Frontal cortex (tissue), 4 donors: Measurements from ENCODE around the gene ADCY1. TPM values are rescaled to one million over a fixed set of nuclear protein-coding genes. Genes with fewer than 3 reads are reported as not detected.
"Not testable (repeated sequence)": the region's sequence is repeated elsewhere in the genome, so short reads cannot be mapped to it uniquely, and the experiment has no call there.

ENCODE experiments used
- DNase-seq, 2 donors: peaks; one replicate each; pipeline ENCODE4 v3.0.0; 2012; ENCODE audit warnings: low spot score in 2 of 2
- FAIRE-seq: peaks from 2 replicates; lab custom pipeline; 2012; peaks lifted over from hg19 to GRCh38; lab: Jason Lieb, UNC
- total RNA-seq: library from RNA; depleted of rRNA; stranded (reverse); fragments of >200 nt; gene quantifications from one replicate; pipeline ENCODE4 v1.2.3, GENCODE V29; 2014
- donor health status: control.
- donor health status: control.
- donor health status: control.

Gene ADCY1
- total RNA-seq, 1 donor from 2014 or later, result 92.1 TPM

DNA sequence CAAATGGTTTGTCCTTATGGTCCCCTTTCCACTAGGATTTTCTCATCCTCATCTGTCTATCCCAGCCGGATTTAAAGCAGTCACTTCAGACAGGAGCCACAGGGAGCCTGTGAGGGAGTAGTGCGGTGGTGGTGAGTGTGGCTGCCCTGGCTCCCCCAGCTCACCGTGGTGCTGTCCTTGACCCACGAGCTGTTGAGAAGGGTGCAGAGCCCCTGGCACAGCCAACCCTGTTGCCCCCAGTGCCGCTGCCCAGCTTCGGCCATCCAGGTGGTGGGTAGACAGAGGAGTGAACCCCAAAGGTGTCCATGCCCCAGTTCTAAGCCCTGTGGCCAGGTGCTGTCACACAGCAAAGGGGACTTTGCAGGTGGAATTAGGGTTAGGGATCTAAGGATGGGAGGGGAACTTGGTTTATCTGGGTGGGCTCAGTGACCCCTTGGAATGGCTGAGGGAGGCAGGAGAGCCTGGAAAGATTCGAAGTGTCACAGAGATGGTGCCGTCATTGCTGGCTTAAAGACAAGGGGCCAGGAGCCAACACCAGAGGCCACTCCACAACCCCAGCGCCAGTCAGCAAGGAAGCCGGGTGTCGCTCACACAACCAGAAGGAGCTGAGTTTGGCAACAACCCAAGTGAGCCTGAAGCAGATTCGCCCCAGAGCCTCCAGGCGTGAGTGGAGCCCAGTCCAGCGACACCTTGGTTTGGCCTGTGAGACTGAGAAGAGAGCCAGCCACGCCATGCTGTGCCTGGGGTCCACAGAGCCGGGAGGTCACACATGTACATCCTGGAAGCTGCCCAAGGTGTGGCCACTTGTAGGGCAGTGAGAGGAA lies 142.4 kb downstream of the ADCY1 start:
- FAIRE-seq (no peak), DNase-seq (no peak)

DNA sequence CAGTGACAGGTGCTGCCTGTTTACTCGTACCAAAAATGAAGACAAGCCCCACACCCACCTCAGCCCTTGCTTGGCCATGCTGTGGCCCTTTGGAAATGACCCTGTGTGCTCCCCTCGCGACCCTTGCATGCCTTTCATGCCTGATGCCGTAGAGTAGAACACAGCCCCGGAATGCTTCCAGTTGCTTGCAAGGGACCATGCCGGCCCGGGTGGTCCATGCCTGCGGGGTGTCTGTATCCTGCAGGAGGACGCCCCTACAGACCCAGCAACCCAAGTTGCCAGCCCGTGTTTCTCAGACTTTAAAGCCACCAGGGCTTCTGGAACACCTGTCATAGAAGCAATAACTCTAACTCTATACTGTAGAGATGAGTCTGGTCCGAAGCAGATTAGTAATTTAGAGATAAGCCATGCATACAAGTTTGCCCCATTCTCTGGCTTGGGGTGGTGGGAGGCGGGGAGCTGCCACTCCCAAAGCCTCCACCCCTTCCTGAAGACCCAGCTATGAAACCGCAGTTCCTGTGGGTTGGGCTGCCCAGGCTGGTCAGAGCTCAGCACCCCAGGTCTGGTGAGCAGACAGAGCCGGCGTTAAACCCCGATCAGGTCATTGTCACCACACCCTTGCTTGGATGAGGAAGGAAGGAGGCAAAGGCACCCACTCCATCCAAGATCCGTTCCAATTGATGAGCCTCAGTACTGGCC lies 143.5 kb downstream of the ADCY1 start:
- no peak for DNase-seq
- no peak for FAIRE-seq

DNA sequence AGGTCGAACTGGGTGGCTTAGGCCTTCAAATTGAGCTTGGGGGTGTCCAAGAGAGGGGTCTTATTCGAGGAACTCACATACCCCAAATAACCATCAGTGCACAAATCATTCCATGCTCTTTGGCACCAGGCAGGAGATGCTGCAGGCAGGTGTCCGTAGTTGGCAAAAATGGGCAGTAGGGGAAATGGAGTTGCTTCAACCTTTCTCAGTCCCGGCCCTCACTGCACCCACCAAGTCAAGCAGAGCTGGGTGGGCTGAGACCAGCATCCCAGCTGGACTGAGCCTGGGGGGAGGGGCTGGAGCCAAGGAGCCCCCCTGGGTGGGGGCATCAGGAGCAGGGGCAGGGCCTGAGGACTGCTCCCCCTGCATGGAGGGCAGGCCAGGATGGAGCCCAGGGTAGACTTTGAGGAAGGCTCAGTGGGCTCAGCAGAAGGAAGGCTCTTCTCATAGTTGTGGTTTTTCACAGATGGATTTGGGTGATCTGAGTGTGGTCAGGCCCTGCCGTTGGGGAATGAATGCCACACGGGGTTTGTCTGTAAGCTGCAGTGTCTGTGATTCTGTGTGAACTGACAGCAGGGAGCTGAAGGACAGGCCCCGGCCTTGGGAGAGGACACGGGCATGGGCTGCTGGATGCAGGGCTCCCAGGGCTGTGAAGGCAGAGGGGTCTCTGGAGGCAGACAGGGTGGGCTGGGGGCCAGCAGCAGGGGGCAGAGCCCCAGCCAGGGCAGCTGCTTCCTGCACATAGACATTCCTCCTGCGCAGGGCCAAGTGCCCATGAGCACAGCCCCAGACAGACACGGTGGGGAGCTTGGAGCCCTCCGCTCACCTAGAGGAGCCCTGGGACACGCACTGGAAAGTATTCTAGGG lies 144.5 kb downstream of the ADCY1 start:
- FAIRE-seq (no peak), DNase-seq (no peak)

DNA sequence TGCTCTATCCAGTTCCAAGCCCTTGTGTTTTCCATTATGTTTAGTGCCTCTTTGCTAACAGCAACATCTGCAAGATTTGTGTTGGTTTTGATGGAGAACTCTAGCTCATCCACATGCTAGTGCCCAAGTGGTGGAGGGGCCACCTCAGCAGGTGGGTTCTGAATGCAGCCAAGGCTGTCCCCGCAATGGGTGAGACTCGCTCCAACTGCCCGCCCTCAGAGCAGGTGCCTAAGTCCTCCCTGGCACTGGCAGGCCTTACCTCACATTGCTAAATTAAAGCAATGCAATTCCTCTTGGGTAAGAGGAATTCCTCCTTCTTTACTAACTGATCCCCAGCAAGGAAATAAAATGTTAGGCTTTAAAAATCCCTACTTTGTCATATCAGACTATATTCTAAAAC lies 146.8 kb downstream of the ADCY1 start:
- FAIRE-seq (no peak), DNase-seq (no peak)

DNA sequence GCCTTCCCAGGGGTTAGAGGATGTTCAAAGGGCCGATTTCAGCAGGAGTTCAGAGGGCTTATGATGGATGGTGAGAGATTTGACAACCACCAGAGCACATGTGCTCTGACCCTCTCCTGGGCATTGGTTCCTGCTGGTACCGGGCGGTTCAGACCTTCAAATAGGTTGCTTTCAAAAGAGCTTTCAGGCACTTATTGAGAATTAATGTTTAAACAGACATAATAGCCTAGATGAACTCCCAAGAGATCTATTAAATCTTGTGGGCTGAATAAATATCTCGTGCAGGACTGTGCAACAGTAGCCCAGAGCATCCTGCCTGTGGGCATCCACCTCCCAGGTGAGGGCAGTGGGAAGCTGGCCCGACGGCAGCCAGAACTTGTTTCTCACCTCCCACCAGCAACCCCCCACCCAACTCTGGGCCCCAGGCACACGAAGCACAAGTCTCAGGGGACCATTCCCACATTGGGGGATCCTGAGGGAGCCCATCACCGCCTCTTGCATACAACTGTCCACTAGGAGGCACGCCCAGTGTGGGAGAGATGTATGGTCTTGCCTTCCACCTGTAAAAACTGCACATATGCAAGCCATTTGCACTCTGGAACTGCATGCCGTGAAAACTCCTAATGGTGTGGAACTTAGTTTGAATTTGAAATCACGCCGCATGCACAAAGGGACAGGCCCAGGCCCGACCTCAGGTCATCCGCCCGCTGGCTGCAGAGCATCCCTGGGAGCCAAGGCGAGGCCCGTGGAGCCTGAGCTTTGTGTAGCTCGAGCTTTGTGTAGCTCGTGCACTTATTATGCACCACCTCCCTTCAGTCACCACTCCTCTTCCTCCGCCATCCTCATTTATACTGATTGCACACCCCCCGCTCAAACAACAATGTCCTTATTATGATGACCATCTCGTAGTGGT lies 147.8 kb downstream of the ADCY1 start:
- FAIRE-seq (no peak), DNase-seq (no peak)

DNA sequence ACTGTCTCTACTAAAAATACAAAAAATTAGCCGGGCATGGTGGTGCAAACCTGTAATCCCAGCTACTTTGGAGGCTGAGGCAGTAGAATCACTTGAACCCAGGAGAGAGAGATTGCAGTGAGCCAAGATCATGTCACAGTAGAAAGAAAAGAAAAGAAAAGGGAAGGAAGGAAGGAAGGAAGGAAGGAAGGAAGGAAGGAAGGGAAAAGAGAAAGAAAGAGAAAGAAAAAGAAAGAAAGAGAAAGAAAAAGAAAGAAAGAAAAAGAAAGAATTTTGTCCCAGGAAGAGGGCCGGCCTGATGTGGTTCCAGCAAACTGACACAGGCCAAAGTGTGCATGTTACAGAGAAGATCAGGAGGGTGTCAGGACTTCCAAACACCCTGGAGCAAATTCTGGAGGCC lies 151.1 kb downstream of the ADCY1 start:
- not testable (repeated sequence) for FAIRE-seq, DNase-seq

DNA sequence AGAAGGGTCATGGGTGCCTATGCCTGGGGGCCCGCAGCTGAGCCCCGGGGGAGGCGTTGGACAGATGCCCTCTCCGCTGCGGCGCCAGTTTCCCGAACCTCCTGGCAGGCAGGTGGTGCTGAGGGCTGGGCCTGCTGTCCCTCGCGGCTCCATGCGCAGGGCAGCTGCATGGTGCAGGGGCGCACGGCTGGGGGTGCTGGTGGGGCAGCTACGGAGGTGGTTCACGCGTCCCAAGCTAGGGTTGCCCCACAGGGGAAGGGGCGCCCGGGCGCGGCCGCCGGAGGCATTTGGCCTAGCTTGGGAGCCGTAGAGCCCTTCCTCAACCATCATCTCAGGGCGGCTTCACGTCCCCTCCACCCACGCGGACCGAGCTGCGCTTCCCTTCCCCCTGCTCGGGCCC lies 152.7 kb downstream of the ADCY1 start:
- DNase-seq (no peak), FAIRE-seq (no peak)

DNA sequence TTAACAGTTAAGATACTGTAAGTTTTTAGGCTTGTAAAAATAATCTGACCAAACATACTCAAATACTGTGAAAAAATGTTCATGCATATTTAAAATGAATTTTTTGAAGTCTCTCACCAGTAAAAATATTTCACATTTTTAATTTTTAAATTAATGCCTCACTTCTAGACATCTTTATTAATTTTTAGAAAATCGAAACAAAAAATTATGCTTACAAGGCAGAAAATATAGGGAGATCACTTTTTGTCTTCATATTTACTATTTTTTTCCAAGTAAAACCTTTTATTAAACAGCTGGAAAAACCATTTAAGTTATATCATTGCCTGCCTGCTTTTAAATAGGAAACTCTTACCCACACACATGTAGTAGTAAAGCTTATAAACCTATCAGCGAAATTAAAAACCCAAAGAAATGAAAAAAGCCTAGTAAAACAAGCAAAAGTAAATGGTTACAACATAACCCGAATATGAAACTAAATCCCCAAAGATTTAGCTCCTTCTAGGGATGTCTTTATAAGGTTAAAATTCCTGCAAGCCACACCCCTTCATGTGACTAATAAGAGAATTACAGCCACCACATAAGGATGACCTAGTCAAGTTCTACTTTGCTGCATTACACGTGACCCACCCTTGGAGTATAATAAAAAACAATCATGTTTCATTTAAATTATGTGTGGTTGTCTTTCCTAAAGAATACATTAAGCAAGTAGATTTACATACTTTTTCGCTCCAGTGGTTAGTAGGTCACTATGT lies 157.7 kb downstream of the ADCY1 start:
- FAIRE-seq, DNase-seq: not testable (repeated sequence)

DNA sequence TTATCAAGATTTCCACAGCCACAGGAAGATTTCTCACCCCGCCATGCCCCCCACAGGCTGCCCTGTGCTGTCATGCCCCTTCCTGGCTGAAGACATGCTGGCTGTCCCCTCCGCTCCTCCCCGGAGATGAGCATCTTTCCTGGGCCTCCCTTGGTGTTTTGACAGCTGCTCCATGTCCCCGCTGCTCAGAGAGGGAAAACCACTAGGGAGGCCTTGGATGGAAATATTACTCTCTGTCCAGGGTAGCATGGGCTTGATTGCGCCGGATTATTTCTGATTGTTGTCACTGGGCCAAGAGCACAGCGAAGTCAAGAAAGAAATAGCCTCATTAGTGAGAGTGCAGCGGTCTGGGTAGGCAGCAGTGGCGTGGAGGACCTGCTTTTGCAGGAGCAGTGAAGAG lies 164.8 kb downstream of the ADCY1 start:
- DNase-seq, FAIRE-seq: not testable (repeated sequence)

DNA sequence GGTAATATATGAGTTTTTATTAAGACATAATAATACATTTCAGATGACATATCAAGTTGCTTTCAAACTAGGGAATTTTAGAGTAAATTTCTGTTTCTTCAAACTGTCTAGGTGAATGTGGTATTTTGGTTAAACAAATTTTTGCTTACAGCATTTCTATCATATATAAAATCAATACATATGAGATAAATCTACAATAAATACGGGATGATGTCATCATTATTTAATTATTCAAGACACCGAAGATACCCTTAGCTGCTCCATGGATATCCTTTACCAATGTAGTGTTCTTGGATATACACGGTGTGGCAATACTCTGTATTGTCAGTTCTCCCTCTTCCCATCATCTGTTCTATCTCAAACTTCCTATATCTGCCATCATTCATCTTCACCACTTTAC lies 166.4 kb downstream of the ADCY1 start:
- DNase-seq, FAIRE-seq: not testable (repeated sequence)

DNA sequence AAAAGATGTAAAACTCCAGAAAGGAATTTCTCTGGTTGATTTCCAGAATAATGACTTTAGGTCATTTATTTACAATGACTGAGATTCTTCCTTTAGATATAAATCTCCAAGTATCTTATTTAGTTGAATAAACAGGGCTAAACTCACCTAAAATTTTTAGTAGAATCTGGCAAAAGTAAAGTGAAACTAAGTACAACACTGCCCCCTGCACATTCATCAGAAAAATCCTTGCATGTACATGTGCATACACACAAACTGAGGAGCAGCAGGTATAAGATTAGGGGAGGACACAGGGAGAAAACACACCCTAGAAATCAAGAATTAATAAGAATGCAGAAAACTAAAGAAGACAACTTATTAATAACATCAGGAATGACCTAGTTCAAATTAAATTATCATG lies 174.8 kb downstream of the ADCY1 start:
- not testable (repeated sequence) for DNase-seq
- peak; percentile 6 for FAIRE-seq

DNA sequence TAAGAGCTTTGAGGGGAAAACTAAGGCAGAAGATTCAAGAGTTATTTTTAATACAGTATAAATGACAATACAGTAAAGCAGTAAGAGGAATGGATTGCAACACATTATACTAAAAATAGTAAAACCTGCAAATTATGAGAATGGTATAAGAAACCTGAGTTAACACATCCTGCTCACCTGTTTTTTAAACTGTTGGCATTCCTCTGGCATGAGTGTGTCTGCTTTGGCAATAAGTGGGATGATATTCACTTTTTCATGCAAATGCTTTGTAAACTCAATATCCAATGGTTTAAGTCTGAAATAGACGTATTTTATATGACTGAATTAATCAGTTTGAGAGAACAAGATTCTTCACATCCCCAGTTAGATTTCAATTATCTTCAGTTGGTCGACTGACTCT lies 177.2 kb downstream of the ADCY1 start:
- FAIRE-seq, result not testable (repeated sequence)

DNA sequence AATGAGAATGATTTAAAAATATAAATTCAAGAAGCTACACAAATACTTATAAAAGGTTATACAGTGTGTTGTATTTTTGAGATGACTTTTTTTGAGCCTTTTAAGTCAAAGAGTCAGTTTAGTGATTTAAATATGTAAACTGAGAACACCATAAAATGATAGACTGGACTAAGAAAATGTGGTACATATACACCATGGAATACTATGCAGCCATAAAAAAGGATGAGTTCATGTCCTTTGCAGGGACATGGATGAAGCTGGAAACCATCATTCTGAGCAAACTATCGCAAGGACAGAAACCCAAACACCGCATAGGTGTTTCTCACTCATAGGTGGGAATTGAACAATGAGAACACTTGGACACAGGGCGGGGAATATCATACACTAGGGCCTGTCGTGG lies 182.2 kb downstream of the ADCY1 start:
- FAIRE-seq, DNase-seq: not testable (repeated sequence)

More for the DNA sequence above, 177.2 kb downstream of the ADCY1 start:
- DNase-seq, result not testable (repeated sequence)

DNA sequence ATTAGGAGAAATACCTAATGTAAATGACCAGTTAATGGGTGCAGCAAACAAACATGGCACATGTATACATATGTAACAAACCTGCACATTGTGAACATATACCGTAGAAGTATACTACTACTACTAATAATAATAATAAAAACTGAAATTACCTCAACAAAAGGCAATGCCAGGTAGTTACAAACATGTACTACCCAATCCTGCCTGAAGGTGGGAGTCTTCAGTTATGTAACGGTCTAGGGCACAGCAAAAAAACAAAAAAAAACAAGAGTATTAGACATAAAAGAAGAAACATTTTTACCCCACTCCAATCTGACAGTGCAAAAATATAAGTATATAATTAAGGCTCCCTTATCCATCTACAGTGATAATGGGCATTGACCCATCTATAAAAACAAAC lies 182.6 kb downstream of the ADCY1 start:
- not testable (repeated sequence) for FAIRE-seq, DNase-seq

DNA sequence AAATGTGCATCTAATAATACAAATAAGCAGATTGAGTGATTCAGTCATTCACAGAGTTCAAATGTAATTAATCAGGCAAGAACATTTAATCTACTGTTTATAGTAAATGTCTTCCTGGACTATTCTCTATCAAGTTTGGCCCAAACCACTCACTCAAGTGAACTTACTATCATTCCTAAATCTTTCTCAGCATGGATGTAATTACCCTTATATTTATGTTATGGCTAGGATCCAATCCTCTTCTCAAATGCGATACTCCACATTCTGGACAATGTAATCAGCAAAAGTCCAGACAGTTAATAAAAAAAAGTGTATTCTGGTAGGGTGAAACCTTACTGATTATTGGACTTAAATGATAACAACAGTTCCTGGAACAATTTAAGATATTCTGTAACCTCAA lies 185.3 kb downstream of the ADCY1 start:
- DNase-seq, FAIRE-seq: not testable (repeated sequence)

DNA sequence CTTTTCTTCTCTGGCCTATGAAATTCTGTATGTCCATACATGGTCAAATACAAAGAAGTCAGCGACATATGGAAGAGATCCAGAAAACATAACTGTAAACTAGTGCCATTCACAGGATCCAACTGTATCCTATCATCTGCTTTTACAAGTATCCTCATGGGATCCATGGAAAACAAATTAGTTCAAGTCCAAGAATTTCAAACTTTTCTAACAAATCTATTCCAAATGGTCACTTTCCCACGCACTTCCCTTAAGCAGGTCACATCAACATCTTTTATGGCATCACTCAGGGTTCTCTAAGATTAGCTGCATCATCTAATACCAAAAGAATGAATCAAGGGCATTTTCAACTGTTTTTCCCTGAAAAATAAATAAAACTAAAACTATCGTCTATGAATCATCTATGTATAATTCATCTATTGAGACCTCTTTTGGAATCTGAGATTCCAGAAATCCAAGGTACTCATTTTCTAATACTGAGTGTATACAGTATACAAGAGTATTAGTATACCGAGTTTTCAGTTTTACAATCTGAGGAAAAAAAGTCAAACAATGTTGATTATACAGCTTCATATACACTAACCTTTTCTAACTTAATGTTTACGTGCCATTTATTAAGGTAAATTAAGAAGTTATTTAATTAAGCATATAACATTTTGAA lies 187.5 kb downstream of the ADCY1 start:
- DNase-seq, FAIRE-seq: not testable (repeated sequence)

DNA sequence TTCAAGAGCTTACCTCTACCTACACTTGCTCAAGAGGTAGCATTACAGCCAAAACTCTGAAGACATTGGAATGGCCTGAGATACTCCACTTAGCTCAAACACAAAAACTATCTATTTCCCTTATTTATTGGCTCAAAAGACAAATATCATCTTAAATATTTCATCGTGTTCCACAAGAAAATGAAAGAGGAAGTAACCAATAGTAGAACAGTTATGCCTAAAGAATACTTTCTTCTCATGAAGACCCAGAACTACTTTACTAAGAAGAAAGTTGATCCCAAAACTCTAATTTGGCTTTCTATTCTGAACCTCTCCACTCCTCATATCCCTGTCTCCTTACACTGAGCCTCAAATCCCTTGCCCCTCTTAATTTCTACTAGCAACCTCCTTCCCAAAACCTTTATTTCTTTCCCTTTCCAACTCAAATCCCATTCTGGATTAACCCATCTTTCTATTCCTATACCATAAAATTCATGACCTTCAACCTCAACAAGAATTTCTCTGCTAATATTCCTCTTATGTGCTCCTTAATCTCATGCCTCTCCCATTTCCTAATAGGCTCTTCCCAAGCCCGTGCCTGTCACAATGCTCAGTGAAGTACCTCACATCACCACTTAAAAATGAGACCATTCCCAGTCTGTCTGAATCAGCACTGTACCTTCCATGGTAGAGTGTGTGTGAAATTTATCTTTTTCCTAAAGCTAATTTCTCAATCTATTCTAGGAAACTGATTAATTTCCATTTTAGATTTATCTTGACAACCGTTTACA lies 188.2 kb downstream of the ADCY1 start:
- FAIRE-seq, DNase-seq: not testable (repeated sequence)
